HEK293 (cell line): Measurements from ENCODE around the gene JPH2.
A peak's percentile ranks its signal among the peaks of the same experiment; 100 is the strongest.

ENCODE experiments used
- CTCF ChIA-PET: fragments of 350-600 bp; formaldehyde crosslinking; extraction: SDS; loops from one replicate; lab custom pipeline; 2021; ENCODE audit warnings: antibody characterized with exemption; lab: Yijun Ruan, JAX
- POLR2A ChIA-PET: fragments of 300-600 bp; formaldehyde crosslinking; extraction: SDS; loops from one replicate; lab custom pipeline; 2020; ENCODE audit warnings: antibody characterized with exemption, inconsistent platforms; lab: Yijun Ruan, JAX
- H3K27ac ChIP-seq: fragments of 200-500 bp; sonication (Bioruptor generic); 2 replicates; pipeline ENCODE4 v1.5.1; 2014; ENCODE audit warnings: low read depth, low read length, control low read depth, inconsistent platforms; ENCODE audit errors: extremely low read depth
- H3K36me3 ChIP-seq, 2 experiments: fragments of 200-500 bp in 1 of 2; sonication (Bioruptor generic) in 1 of 2; 1 replicate in 1 of 2; 2 replicates in 1 of 2; pipeline ENCODE4 v1.5.1; 2014 to 2017; ENCODE audit warnings: inconsistent platforms in 2 of 2, low read length in 2 of 2; ENCODE audit not compliant: control insufficient read depth in 2 of 2, insufficient read depth in 1 of 2
- H3K4me1 ChIP-seq: fragments of 200-500 bp; sonication (Bioruptor generic); 2 replicates; pipeline ENCODE4 v1.5.1; 2014; ENCODE audit warnings: mild to moderate bottlenecking, low read length, inconsistent platforms; ENCODE audit not compliant: control insufficient read depth, insufficient read depth
- H3K4me3 ChIP-seq: 2 replicates; pipeline ENCODE4 v1.5.1; 2011; ENCODE audit warnings: low read depth, mild to moderate bottlenecking, control low read depth, low read length, moderate library complexity
- H3K9me3 ChIP-seq: fragments of 200-500 bp; sonication (Bioruptor generic); 2 replicates; pipeline ENCODE4 v1.5.1; 2014; ENCODE audit warnings: low read depth, low read length, inconsistent platforms; ENCODE audit not compliant: control insufficient read depth, insufficient read depth
- KLF1 ChIP-seq: fragments of 450-650 bp; formaldehyde crosslinking; IDR thresholded peaks from 2 replicates; pipeline ENCODE4 v1.5.1; 2016; ENCODE audit warnings: missing biosample characterization, missing genetic modification characterization
- OSR2 ChIP-seq: fragments of 450-650 bp; formaldehyde crosslinking; IDR thresholded peaks from 2 replicates; pipeline ENCODE4 v1.5.1; 2016; ENCODE audit warnings: missing biosample characterization, missing genetic modification characterization
- PRDM6 ChIP-seq: fragments of 450-650 bp; formaldehyde crosslinking; IDR thresholded peaks from 2 replicates; pipeline ENCODE4 v1.5.1; 2017; ENCODE audit warnings: missing biosample characterization, missing genetic modification characterization
- ZBTB10 ChIP-seq: fragments of 450-650 bp; formaldehyde crosslinking; IDR thresholded peaks from 2 replicates; pipeline ENCODE4 v1.5.1; 2016; ENCODE audit warnings: missing biosample characterization, missing genetic modification characterization
- ZFHX2 ChIP-seq: fragments of 450-650 bp; formaldehyde crosslinking; conservative IDR thresholded peaks from 2 replicates; pipeline ENCODE4 v1.5.1; 2016; ENCODE audit warnings: missing biosample characterization, missing genetic modification characterization
- ZFP41 ChIP-seq: fragments of 450-650 bp; formaldehyde crosslinking; IDR thresholded peaks from 2 replicates; pipeline ENCODE4 v1.5.1; 2016; ENCODE audit warnings: missing biosample characterization, missing genetic modification characterization, borderline replicate concordance
- ZNF132 ChIP-seq: fragments of 450-650 bp; formaldehyde crosslinking; IDR thresholded peaks from 2 replicates; pipeline ENCODE4 v1.5.1; 2017; ENCODE audit warnings: missing biosample characterization, missing genetic modification characterization, borderline replicate concordance
- ZNF133 ChIP-seq: fragments of 450-650 bp; formaldehyde crosslinking; IDR thresholded peaks from 2 replicates; pipeline ENCODE4 v1.5.1; 2016; ENCODE audit warnings: missing biosample characterization, missing genetic modification characterization
- ZNF175 ChIP-seq: fragments of 450-650 bp; formaldehyde crosslinking; IDR thresholded peaks from 2 replicates; pipeline ENCODE4 v1.5.1; 2016; ENCODE audit warnings: missing biosample characterization, missing genetic modification characterization
- ZNF202 ChIP-seq: fragments of 450-650 bp; formaldehyde crosslinking; IDR thresholded peaks from 2 replicates; pipeline ENCODE4 v1.5.1; 2016; ENCODE audit warnings: missing biosample characterization, missing genetic modification characterization, borderline replicate concordance
- ZNF292 ChIP-seq: fragments of 450-650 bp; formaldehyde crosslinking; IDR thresholded peaks from 2 replicates; pipeline ENCODE4 v1.5.1; 2016; ENCODE audit warnings: low read depth, missing biosample characterization, missing genetic modification characterization, borderline replicate concordance
- ZNF311 ChIP-seq: fragments of 450-650 bp; formaldehyde crosslinking; IDR thresholded peaks from 2 replicates; pipeline ENCODE4 v1.5.1; 2017; ENCODE audit warnings: missing biosample characterization, missing genetic modification characterization, borderline replicate concordance
- ZNF398 ChIP-seq: fragments of 450-650 bp; formaldehyde crosslinking; IDR thresholded peaks from 2 replicates; pipeline ENCODE4 v1.5.1; 2017; ENCODE audit warnings: missing biosample characterization, missing genetic modification characterization
- ZNF549 ChIP-seq: fragments of 450-650 bp; IDR thresholded peaks from 2 replicates; pipeline ENCODE4 v1.5.1; 2018; ENCODE audit warnings: missing biosample characterization, missing genetic modification characterization, mild to moderate bottlenecking, inconsistent platforms, moderate library complexity
- ZNF610 ChIP-seq: fragments of 450-650 bp; formaldehyde crosslinking; IDR thresholded peaks from 2 replicates; pipeline ENCODE4 v1.5.1; 2016; ENCODE audit warnings: missing biosample characterization, missing genetic modification characterization, borderline replicate concordance
- ZSCAN4 ChIP-seq: fragments of 450-650 bp; formaldehyde crosslinking; IDR thresholded peaks from 2 replicates; pipeline ENCODE4 v1.5.1; 2017; ENCODE audit warnings: missing biosample characterization, missing genetic modification characterization

The JPH2 gene

GRCh38 chr20:44219170-44219730 lies 32.3 kb upstream of the JPH2 start:
- ChIA-PET CTCF (interaction anchor here (0.7 to 8.4 kb wide), 15 partner anchors 43 to 483 kb away, joined by 3 to 187 read pairs (median 5); partner anchors contain the start of gene FITM2), POLR2A (interaction anchor here (1.0 kb wide), 1 partner anchor 13 kb away, joined by 4 read pairs; no protein-coding TSS in a partner anchor)
- Histone ChIP-seq H3K4me1 (no peaks in the 10 kb centered on the region), H3K4me3 (no peak overlapping the region)
- TF ChIP-seq ZBTB10: no peak
- no peak for TF ChIP-seq ZNF610 (tag by site-specific recombination)
- no peak for TF ChIP-seq OSR2 (tag by site-specific recombination)
- peak; percentile 49; the same call in 1 of the 2 replicates for TF ChIP-seq ZSCAN4 (tag by site-specific recombination)
- TF ChIP-seq ZFHX2 (tag by site-specific recombination): 0 out of 2 replicates have a peak, but pooled peaks have one; percentile 25
- no peak for TF ChIP-seq PRDM6 (tag by site-specific recombination)
- TF ChIP-seq ZNF292 (tag by site-specific recombination): no peak
- peak; percentile 44; the same call in 1 of the 2 replicates for TF ChIP-seq ZNF398 (tag by site-specific recombination)
- TF ChIP-seq, all 188 proteins: peak for 3
- Histone ChIP-seq H3K36me3 (no peaks in the 10 kb centered on the region), H3K27ac (no peak overlapping the region), H3K9me3 (no peaks in the 10 kb centered on the region)

- H3K9me3 ChIP-seq: no peaks in the 10 kb centered on the region
- no peak overlapping the region for H3K27ac ChIP-seq
- ChIA-PET POLR2A (interaction anchor here (1.0 kb wide), 1 partner anchor 12 kb away, joined by 4 read pairs; no protein-coding TSS in a partner anchor), CTCF (interaction anchor here (0.6 to 8.4 kb wide), 28 partner anchors 8 to 484 kb away, joined by 3 to 187 read pairs (median 5); partner anchors contain the start of gene FITM2)
- no peaks in the 10 kb centered on the region for H3K36me3 ChIP-seq
- TF ChIP-seq ZFP41 (tag by site-specific recombination): no peak
- TF ChIP-seq ZNF549 (tag by site-specific recombination): no peak
- TF ChIP-seq ZNF292 (tag by site-specific recombination): no peak
- TF ChIP-seq ZNF311 (tag by site-specific recombination): no peak
- no peak for TF ChIP-seq ZNF175 (tag by site-specific recombination)
- TF ChIP-seq ZNF202: no peak
- no peak for TF ChIP-seq ZNF132 (tag by site-specific recombination)
- no peak for TF ChIP-seq ZNF133 (tag by site-specific recombination)
- TF ChIP-seq KLF1: no peak
- H3K4me3 ChIP-seq: no peak overlapping the region
- H3K4me1 ChIP-seq: no peaks in the 10 kb centered on the region
Observed at GRCh38 chr20:44218446-44218845, 31.5 kb upstream of the JPH2 start.
